ENCODE data around the gene PIGU.
"Not testable (repeated sequence)": the region's sequence is repeated elsewhere in the genome, so short reads cannot be mapped to it uniquely, and the experiment has no call there.

The PIGU gene

DNA sequence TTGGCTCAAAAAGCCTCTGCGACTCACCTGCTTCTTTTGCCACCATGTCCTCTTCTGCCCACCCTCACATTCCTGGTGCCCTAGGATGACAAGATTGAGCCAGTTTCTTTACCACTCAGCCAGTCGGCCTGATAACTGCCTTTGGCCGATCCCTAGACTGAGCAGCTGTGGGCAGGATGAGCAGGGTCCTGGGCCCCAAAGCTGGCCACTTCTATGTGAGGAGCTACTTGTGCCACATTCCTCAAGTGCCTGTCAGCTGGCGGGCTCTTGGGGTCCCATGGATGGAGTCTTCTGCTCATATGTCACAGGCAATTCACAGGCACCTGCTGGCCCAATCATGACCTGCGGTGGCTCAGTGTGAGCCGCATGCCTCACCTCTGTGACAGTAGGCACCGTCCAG, 144.1 kb downstream of the PIGU start:
- no peak for DNase-seq (ENCODE audit: low spot score)

- DNase-seq (ENCODE audit: low spot score), result no peak
These were observed 144.6 kb downstream of the PIGU start for GRCh38 chr20:34532320-34532719.

DNA sequence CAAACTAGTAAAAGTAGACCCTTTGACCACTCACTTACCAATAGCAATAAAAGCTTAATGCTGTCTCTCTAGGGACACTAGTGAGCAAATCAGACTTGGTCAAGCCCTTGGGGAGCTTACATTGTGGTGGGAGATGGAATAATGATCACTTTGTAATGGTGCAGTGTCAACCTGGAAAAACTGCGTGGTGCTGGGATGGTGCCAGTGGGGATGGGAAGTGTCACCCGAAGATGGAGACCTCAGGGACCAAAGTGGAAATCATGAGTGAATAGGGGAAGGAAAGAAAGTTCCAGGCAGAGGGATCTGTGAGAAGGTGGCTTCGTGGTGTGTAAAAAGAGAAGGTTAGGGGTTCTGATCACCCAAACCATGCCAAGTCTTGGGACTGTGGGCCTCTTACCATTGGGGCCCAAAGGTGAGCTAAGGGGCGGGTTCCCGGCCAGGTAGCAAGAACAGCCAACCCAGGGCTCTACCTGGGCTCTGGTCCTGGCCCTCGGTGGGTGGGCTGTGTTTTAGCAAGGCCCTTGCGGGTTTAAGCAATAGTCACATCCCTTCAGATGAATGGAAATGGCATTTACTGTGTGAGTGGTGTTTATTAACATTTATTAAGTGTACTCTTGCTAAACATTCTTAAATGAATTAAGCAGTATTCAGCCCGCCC, 145.2 kb downstream of the PIGU start:
- DNase-seq (ENCODE audit: low spot score), result no peak

DNA sequence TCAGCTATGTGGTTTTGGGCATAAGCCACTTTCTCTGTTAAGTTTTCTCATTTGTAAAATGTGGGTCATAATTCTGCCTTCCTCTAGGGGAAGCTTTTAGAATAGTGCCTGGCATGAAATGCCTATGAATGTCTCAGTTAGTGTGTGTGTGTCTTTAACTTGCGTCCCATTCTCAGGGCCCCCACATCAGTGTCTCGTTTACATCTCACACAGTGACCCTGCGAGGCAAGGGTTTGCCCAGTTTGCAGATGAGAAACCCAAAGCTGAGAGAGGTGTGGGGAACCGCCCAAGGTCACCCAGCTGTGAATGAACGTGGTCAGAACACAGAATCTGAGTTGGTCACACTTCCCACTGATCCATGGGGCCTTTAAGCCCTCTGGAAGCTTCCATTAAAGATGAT, 146.6 kb downstream of the PIGU start:
- DNase-seq (ENCODE audit: low spot score), result no peak

- no peak for DNase-seq (ENCODE audit: low spot score)
These were observed 147.2 kb downstream of the PIGU start for GRCh38 chr20:34529742-34530141.

- no peak for DNase-seq (ENCODE audit: low spot score)
These were observed 148.0 kb downstream of the PIGU start for GRCh38 chr20:34528921-34529297.

DNA sequence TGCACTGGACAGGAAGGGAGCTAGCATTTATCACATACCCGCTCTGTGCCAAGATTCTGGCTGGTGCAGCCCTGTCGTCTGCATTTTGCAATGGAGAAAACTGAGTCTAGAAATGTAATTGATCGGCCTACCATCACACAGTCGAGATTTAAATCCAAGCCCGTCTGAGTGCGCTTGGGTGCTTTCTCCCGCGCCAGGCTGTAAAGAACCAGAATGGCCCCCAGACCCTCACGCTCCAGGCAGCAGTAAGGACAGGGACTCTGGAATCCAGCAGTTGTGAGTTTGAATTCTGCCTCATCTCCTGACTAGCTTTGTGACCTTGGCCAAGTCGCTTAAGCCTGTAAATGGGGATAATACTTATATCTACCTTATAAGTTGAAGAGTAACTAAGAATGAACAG, 149.9 kb downstream of the PIGU start:
- no peak for DNase-seq (ENCODE audit: low spot score)

GRCh38 chr20:34526466-34526865, 150.4 kb downstream of the PIGU start:
- DNase-seq (ENCODE audit: low spot score), result no peak

DNA sequence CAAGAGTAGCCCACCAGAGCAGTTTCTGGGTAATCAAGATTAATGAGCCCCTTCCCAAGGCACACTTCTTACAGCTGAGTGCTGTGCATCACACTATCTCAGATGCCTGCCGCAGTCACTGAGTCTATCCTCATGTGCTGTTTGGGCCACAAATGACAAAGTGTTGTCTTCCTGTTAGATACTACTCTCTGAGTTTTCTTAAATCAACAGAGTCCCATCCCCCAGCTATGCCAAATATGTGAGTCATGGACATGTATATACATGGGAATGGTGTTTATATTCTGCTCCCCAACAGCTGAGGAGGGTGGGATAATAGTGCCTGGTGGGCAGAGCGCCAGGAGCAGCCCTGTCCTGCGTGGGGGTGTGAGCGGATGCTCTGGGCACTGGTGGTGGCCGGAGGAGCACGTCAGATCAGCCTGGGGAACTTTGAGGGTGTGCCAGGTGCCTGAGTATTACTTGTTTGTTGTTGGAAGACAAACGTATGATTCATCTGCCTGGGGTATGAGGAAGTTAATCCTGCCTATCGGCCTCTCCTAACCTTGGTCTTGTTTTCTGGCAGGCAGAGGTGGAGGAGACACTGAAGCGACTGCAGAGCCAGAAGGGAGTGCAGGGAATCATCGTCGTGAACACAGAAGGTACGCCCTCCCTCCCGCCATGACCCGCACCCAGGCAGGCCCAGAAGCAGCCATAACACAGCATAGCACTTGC, 151.0 kb downstream of the PIGU start:
- peak; percentile 94 for DNase-seq (ENCODE audit: low spot score)

DNA sequence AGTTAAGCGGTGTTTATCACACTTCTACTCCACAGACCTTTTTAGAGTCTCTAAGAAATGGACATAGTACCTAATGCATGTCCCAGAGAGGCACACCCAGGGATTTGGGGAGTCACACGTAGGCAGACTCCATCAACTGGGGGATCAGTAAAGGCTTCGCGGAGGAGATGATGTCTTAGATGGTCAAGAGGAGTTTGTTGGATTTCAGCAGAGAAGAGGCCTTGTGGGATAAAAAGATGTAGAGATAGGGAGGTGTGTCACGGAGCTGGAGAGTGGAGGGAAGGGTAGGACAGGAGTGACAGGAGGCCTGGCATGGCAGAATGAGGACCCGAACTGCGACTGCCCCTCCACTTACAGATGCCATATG, 151.6 kb downstream of the PIGU start:
- no peak for DNase-seq (ENCODE audit: low spot score)

DNA sequence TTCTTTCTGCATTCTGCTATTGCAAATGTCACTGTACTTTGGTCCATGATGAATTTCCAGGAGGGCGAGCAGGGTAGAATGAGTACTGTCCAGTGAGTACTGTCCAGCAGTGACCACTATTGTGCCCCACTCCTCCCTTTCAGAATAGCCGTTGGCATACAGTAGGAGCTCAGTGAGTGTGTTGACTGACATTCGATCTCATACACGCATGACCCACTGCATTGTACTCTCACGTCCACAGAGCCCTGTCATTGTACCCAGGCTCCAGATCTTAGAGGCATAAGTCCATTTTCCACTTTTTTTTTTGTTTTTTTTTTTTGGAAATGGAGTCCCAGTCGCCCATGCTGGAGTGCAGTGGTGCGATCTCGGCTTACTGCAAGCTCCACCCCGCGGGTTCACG, 152.5 kb downstream of the PIGU start:
- no peak for DNase-seq (ENCODE audit: low spot score)

DNA sequence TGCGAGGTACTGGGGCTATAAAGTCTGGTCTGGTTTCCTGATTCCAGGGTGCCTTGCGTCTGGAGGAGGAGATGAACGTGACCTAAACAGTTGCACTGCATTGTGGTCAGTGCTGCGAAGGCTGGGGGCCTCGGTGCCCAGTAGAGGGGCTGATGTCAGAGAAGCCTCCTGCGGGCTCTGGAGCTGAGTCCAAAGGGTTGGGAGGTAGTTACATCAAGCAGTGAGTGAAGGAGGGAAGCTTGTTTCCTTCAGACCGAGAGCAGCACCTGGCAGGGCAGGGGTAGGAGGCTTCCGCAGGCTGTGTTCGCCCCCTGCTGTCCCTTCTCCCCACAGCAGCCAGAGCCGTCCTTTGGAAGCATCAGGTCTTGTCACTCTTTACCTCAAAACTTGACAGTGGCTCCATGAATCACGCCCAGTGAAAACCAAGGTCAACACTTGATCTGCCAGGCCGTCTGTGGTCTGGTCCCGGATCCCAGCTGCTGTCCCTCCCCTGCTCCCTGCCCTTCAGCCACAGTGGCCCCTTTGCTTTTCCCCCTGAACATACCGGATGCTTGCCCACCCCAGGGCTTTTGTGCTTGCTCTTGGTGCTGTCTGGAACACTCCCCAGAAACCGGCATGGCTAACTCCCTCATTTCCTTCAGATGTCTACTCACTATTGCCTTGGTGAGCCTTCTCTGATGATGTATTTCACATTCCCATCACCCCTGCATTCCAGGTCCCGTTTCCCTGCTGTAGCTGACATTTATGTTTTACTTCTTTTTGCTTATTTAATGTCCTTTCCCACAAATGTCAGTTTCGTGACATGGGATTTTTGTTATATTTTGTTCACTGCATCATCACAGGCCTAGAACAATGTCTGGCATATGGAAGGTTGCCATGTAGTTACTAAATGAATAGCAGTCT, 153.7 kb downstream of the PIGU start:
- DNase-seq (ENCODE audit: low spot score), result no peak

GRCh38 chr20:34519841-34520240, 157.1 kb downstream of the PIGU start:
- not testable (repeated sequence) for DNase-seq (ENCODE audit: low spot score)

- DNase-seq (ENCODE audit: low spot score), result not testable (repeated sequence)
These were observed 158.0 kb downstream of the PIGU start for GRCh38 chr20:34518863-34519262.

DNA sequence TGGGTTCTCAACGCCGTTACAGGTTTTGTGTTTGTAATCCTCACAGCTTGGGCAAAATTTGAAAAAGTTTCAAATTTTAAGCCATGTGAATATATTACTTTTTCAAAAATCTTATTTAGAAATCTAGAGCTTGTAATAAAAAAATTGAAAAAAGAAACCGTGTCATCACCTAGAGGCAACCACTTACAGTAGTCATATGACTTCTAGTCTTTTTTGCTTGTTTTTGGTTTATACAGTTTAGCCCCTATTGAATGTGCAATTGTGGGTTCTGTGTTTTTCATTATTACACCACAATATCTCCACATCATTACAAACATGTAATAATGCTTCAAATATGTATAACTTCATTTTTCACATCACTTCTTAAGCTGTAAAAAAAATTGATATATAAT, 159.8 kb downstream of the PIGU start:
- DNase-seq (ENCODE audit: low spot score), result no peak

GRCh38 chr20:34516247-34517113, 160.4 kb downstream of the PIGU start, which contains the start of gene DYNLRB1:
DYNLRB1 (plus strand) TSS chr20:34516422; CDS start chr20:34516459, 37 bp downstream.
- DNase-seq (ENCODE audit: low spot score), result peak; percentile 96

GRCh38 chr20:34515484-34516246, 161.2 kb downstream of the PIGU start:
- no peak for DNase-seq (ENCODE audit: low spot score)

GRCh38 chr20:34514897-34515483, 161.9 kb downstream of the PIGU start:
- DNase-seq (ENCODE audit: low spot score), result no peak

DNA sequence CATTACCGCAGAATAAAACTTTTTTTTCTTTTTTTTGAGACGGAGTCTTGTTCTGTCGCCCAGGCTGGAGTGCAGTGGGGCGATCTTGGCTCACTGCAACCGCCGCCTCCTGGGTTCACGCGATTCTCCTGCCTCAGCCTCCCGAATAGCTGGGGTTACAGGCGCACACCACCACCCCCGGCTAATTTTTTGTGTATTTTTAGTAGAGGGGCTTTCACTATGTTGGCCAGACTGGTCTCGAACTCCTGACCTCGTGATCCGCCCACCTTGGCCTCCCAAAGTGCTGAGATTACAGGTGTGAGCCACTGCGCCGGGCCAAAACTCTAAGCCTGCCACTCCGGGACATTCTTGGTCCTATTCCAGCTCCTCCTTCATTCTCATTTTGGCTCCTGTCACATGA, 162.9 kb downstream of the PIGU start:
- not testable (repeated sequence) for DNase-seq (ENCODE audit: low spot score)

- DNase-seq (ENCODE audit: low spot score), result no peak
These were observed 163.9 kb downstream of the PIGU start for GRCh38 chr20:34512955-34513419.

Measured in COLO829 (cell line).